Natural killer cell (primary cell): ENCODE measurements around the gene SEMA5A. TPM values are rescaled to one million over a fixed set of nuclear protein-coding genes. Genes with fewer than 3 reads are reported as not detected.
A peak's percentile ranks its signal among the peaks of the same experiment; 100 is the strongest.

ENCODE experiments used
- ATAC-seq, 3 donors: fragments of 150-1000 bp in 2 of 3; fragments of 200-7000 bp in 1 of 3; cut with Tn5 transposase; 1 replicate in 1 of 3; 2 replicates in 2 of 3; pipeline ENCODE4 v1.10.0; 2021; ENCODE audit warnings: mild to moderate bottlenecking in 2 of 3, moderate library complexity in 2 of 3
- DNase-seq, 2 donors: peaks; one replicate each; pipeline versions ENCODE4 v3.0.0 to v3.0.0-alpha.2; 2013 to 2021; ENCODE audit warnings: mixed read lengths in 1 of 2
- H3K27ac ChIP-seq: one replicate; pipeline ENCODE4 v1.5.1; 2013; ENCODE audit warnings: mild to moderate bottlenecking, low read length
- H3K27me3 ChIP-seq: one replicate; pipeline ENCODE4 v1.6.1; 2013; ENCODE audit warnings: low read length; ENCODE audit not compliant: control insufficient read depth, insufficient read depth
- H3K36me3 ChIP-seq: one replicate; pipeline ENCODE4 v1.6.1; 2013; ENCODE audit warnings: low read length; ENCODE audit not compliant: control insufficient read depth, insufficient read depth
- H3K4me1 ChIP-seq: one replicate; pipeline ENCODE4 v1.6.1; 2013; ENCODE audit warnings: low read length; ENCODE audit not compliant: control insufficient read depth, insufficient read depth
- H3K4me3 ChIP-seq: one replicate; pipeline ENCODE4 v1.5.1; 2013; ENCODE audit warnings: low read length
- H3K9me3 ChIP-seq: one replicate; pipeline ENCODE4 v1.6.1; 2013; ENCODE audit warnings: low read length; ENCODE audit not compliant: control insufficient read depth, insufficient read depth
- H3K27ac Mint-ChIP-seq, 2 donors: one replicate each; pipeline ENCODE4 v1.8.0; 2022; ENCODE audit warnings: mild to moderate bottlenecking in 2 of 2, mixed read lengths in 2 of 2, moderate library complexity in 1 of 2
- H3K27me3 Mint-ChIP-seq, 2 donors: one replicate each; pipeline ENCODE4 v1.8.0; 2022; ENCODE audit warnings: low read depth in 2 of 2, mixed read lengths in 2 of 2
- H3K36me3 Mint-ChIP-seq: one replicate; pipeline ENCODE4 v1.8.0; 2022; ENCODE audit warnings: mixed read lengths
- H3K4me1 Mint-ChIP-seq, 2 donors: one replicate each; pipeline ENCODE4 v1.8.0; 2022; ENCODE audit warnings: mixed read lengths in 2 of 2
- H3K4me3 Mint-ChIP-seq: one replicate; pipeline ENCODE4 v1.8.0; 2022; ENCODE audit warnings: mild to moderate bottlenecking, moderate library complexity, mixed read lengths
- H3K9me3 Mint-ChIP-seq, 2 donors: one replicate each; pipeline ENCODE4 v1.8.0; 2022; ENCODE audit warnings: mixed read lengths in 2 of 2
- CTCF ChIP-seq: fragments of 200-600 bp; IDR thresholded peaks from one replicate; pipeline ENCODE4 v1.8.0; 2022; ENCODE audit warnings: antibody characterized with exemption
- WGBS: methylation state at CpG from one replicate; pipeline ENCODE4 v1.1.7; 2013; ENCODE audit warnings: missing lambda C conversion rate; ENCODE audit not compliant: insufficient coverage; 5-methylcytosine and 5-hydroxymethylcytosine counted together
- intact Hi-C: fragments of 100-400 bp; cut with micrococcal nuclease; formaldehyde crosslinking; loops from one replicate; pipeline ENCODE4 v1.14.2; 2022
- total RNA-seq, 4 donors: library from RNA; stranded (reverse); fragments of 120-200 nt in 1 of 4; gene quantifications; one replicate each; pipeline versions ENCODE4 v1.2.3 to v1.2.4, GENCODE V29; 2013 to 2022

SEMA5A gene
- total RNA-seq, 3 donors from 2014 or later (not counting 1 experiment from before 2014, with no cell fraction given), result 0.15 TPM; not detected in 2

GRCh38 chr5:9543311-9543920, 2.5 kb downstream of the SEMA5A start:
- Histone ChIP-seq H3K27me3 (peaks cover 11% of the 10 kb centered on the region), H3K4me1 (peaks cover 10% of the 10 kb centered on the region), H3K27ac (no peak overlapping the region), H3K9me3 (no peaks in the 10 kb centered on the region), H3K4me3 (no peak overlapping the region), H3K36me3 (no peaks in the 10 kb centered on the region)
- intact Hi-C loops, result no loop called here
- Mint-ChIP-seq H3K9me3 (no peaks in the 10 kb centered on the region), H3K4me1 (no peaks in the 10 kb centered on the region), H3K36me3 (no peaks in the 10 kb centered on the region), H3K4me3 (no peak overlapping the region), H3K27me3 (peaks cover 18 to 19% of the 10 kb centered on the region in 2 donors), H3K27ac (no peak overlapping the region)
- DNase-seq, result no peak
- no peak for TF ChIP-seq CTCF
- WGBS, result 85% methylated on average over 10 of the region's 10 CpGs
- ATAC-seq, result no peak

GRCh38 chr5:9540791-9541190, 5.1 kb downstream of the SEMA5A start:
- 65% methylated on average over 4 of the region's 7 CpGs for WGBS
- no peaks in the 10 kb centered on the region for H3K36me3 Mint-ChIP-seq
- H3K36me3 ChIP-seq, result no peaks in the 10 kb centered on the region
- no peaks in the 10 kb centered on the region for H3K4me1 Mint-ChIP-seq
- DNase-seq, result no peak
- no peak for ATAC-seq
- no peak overlapping the region for H3K4me3 Mint-ChIP-seq
- H3K9me3 Mint-ChIP-seq, result no peaks in the 10 kb centered on the region
- TF ChIP-seq CTCF, result no peak
- H3K4me3 ChIP-seq, result no peak overlapping the region
- intact Hi-C loops, result no loop called here
- H3K27me3 ChIP-seq, result peaks cover 8% of the 10 kb centered on the region
- peaks cover 10 to 19% of the 10 kb centered on the region in 2 donors for H3K27me3 Mint-ChIP-seq
- no peak overlapping the region for H3K27ac Mint-ChIP-seq
- H3K27ac ChIP-seq, result no peak overlapping the region
- peaks cover 10% of the 10 kb centered on the region for H3K4me1 ChIP-seq
- H3K9me3 ChIP-seq, result no peaks in the 10 kb centered on the region

- H3K4me3 Mint-ChIP-seq, result no peak overlapping the region
- peak in 1 of 2 donors; percentile 6 for DNase-seq
Measured at GRCh38 chr5:9538504-9538903, 7.4 kb downstream of the SEMA5A start.

More at GRCh38 chr5:9538504-9538903, 7.4 kb downstream of the SEMA5A start:
- H3K27me3 ChIP-seq, result no peaks in the 10 kb centered on the region
- H3K27ac Mint-ChIP-seq, result no peak overlapping the region
- WGBS, result 84% methylated on average over 7 of the region's 7 CpGs
- peaks cover 2 to 7% of the 10 kb centered on the region in 2 donors for H3K27me3 Mint-ChIP-seq
- intact Hi-C loops, result no loop called here
- H3K4me1 Mint-ChIP-seq, result no peaks in the 10 kb centered on the region
- H3K4me3 ChIP-seq, result no peak overlapping the region
- no peaks in the 10 kb centered on the region for H3K4me1 ChIP-seq
- TF ChIP-seq CTCF, result no peak
- no peaks in the 10 kb centered on the region for H3K36me3 Mint-ChIP-seq
- no peak for ATAC-seq
- H3K9me3 Mint-ChIP-seq, result peaks cover 2% of the 10 kb centered on the region in 2 donors
- no peaks in the 10 kb centered on the region for H3K9me3 ChIP-seq
- no peak overlapping the region for H3K27ac ChIP-seq
- no peaks in the 10 kb centered on the region for H3K36me3 ChIP-seq
